CD4-positive, alpha-beta T cell treated with Interleukin-6 for 4 hours (primary cell): ENCODE results near the gene CHRNA9.
A peak's percentile ranks its signal among the peaks of the same experiment; 100 is the strongest.

Source experiments
- DNase-seq: peaks from one replicate; pipeline ENCODE4 v3.0.0-alpha.2; 2020; ENCODE audit warnings: mixed read lengths

CHRNA9 gene

DNA sequence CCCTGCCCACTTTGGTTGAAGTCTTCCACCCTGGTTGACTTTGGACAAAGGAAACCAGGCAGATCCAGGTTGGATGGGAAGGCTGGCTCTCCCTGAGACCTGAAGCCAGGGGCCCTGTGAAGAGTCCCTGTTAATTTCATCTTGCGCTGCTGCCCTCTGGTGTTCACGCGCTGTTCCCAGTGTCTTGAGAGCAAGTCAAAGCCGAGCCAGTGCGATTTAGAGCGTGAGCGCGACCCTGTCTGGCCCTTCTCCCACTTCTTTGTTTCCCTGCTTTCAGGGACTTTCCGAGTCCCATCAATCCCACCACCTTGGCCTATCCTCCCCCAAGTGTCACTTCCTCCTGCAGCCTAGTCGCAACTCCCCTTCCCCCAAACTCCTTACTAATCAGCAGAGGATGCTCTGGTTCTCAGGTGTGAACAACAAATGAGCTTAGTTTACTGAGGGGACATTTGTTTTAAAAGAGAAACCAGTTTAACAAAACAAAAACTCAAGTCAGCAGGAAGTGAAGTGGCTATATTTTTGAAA is 25.8 kb upstream of the CHRNA9 start:
- DNase-seq: peak; percentile 95

DNA sequence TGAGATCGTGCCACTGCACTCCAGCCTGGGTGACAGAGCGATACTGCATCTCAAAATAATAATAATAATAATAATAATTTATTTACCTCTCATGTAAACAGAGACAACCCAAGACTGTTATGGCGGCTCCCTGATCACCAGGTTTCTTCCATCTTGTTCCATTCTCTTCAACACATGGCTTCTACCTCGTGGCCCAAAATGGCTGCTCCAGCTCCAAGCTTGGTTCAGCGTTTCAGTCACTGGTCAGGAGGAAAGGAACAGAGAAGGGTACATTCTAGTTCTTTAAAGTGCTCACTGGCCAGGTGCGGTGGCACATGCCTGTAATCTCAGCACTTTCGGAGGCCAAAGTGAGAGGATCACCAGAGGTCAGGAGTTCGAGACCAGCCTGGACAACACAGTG is 24.9 kb upstream of the CHRNA9 start:
- DNase-seq: no peak

DNA sequence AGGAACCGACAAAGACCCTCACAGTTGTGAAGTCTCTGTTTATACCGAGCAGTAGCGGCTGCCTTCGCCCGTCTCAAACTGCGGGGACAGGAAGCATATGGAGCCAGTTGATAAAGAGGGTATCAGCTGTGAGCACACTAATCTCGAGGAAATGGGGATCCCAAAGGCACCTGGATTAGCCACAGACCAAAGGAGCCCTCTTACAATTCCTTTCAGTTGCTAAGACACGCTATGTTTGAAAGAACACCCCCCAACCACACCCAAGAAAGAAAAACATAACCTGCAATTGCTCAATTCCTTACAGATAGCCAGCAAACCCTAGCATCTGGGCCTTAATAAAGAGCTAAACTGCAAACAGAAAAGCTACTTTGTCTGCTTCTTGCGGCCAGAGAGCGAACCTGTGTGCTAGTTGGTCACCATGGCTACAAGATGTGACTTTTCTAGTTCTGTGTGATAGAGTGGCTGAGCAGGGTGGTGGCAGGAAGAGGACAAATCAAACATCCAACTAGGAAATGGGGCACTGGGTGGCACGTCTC is 23.3 kb upstream of the CHRNA9 start:
- DNase-seq: peak; percentile 34

DNA sequence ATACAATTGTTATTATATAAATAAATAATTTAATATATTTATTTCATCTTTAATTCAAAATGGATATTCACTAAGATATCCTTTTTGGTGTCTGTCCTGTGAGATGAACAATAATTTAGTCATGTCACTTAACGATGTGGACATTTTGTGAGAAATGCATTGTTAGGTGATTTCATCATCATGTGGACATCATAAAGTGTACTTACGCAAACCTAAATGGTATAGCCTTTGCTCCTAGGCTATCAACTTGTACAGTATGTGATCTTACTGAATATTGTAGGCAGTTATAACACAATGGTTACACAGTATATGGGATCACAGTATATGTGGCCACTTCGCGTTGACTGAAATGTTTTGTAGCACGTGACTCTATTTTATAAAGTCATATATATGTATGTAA is 20.2 kb upstream of the CHRNA9 start:
- DNase-seq: no peak

DNA sequence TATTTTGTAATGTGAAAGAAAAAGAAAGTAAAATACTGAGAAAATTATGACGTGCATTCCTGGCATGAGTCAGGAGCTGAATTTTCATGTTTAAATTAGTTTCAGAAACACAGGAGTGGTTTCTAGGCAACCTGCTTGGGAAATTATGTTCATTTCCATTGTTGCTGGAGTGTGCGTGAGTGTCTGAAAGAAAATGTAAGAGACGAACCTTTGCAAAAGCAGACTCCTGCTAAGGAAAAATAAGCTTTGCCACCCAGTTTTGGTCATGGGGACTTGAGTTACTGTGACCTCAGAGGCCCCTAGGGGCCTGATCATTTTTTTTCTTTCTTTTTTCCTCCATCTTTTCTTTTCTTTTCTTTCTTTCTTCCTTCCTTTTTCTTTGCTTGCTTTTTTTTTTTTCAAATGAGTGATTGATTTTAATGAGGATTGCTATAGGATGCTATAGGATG is 18.8 kb upstream of the CHRNA9 start:
- peak; percentile 45 for DNase-seq

DNA sequence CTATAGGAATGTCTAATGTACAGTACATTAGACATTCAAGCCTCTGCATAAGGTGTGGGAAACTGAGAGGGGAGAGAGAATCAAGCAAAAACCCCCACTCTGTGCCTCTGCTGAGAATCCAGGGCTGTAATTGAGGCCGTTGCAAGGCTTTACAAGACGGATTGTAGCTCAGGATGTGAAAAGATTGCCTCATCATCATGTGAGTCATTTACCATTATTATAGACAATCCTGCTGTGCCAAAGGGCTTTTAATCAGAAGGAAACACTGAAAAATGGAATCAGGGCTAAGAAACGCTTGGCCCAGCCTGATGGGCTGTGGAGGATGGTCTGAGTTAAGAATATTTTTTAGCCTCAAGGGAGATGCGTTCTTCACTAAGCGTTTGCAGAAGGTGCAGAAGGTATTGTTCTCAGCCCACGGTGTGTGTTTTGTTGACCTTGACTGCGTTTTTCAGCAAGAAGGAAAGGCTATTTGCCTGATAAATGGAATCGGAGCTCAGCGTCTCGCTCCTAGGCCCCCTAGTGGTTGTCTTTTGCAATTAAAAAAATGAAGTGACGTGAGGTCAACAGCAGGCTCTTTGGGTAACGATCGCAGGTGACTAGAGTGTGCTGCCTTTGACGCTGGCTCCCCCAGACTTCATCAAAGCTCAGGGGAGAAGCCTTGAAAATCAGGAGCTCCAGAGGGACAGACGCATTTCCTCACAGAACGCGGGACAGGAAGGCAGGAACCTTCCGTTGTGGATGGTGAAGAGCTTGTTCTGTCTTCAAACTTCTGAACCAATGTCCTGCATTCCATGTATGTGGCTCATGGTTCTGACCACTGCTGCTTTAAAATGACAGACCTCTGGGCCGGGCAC is 18.1 kb upstream of the CHRNA9 start:
- DNase-seq: peak; percentile 68

DNA sequence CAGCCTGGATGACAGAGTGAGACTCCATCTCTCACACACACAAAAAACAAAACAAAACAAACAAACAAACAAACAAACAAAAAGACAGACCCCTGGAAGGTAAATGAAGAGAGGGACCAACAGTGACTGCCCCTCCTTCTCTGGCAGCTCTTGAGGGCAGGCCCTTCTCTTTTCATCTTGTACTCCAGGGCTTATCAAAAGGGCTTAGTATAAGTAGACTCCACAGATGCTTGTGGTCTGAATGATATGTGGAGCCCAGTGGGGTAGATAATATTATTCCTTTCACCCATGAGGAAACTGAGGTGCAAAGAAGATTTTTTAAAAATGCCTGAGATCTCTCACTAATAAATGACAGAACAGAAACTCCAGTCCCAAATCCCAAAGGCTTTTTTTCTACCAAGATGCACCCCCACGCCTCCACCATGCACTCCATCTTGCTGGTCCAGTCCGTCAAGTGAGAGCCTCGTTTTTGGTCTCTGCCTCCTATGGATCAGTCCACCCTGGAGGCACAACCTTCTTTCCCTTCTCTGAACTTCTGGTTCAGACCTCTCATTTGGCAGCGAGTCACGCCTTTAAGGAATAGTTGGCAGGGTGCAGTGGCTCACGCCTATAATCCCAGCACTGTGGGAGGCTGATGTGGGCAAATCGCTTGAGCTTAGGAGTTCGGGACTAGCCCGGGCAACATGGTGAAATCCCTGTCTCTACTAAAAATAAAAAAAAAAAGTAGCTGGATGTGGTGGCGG is 17.0 kb upstream of the CHRNA9 start:
- no peak for DNase-seq

DNA sequence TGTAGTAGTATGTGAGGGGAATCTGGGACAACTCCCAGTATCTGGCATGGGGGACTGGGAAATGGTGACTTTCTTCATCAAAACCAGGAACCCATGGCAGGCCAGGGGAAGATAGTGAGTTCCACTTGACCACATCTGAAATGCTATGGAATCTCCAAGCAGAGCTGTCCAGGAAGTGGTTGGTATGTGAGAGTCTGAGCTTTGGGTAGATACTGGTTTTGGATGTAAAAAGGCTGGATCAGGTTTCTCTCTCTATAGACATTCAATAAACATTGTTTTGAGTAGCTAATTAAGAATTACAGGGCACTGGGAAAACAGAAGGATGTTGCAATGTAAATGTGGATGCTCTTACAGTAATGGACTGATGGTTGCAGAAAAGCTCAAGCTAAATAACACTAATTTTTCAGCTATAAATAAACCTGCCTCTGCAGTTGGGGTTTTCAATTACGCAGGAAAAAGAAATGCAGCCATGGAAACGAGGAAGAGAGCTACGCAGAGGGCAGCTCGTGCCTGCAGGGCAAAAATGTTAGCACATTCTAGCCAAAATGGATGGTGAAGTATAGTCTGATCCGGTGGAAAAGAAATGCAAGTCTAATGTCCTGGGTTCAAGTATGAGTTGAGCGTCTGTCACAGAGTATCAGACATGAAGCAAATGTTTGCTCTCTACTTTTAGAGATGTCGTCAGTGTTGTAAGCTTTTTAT is 13.4 kb upstream of the CHRNA9 start:
- DNase-seq: no peak

DNA sequence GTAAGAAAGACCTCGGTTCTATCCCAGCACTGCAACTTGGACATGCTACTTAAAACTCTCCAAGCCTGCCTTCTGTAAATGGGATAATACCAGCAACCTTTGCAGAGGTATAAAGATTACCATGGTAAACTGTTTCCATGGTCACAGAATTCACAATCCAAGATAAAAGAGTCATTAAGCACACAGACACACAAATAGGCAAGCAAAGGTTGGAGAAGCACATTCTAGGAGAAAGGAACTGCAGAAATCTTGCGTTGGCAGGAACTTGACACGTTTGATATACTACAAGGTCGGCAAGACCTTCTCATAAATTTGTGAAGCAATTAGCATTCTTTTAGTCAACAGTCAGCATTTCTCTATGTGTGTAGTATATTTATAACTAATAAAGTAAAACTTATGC is 12.3 kb upstream of the CHRNA9 start:
- DNase-seq: no peak

DNA sequence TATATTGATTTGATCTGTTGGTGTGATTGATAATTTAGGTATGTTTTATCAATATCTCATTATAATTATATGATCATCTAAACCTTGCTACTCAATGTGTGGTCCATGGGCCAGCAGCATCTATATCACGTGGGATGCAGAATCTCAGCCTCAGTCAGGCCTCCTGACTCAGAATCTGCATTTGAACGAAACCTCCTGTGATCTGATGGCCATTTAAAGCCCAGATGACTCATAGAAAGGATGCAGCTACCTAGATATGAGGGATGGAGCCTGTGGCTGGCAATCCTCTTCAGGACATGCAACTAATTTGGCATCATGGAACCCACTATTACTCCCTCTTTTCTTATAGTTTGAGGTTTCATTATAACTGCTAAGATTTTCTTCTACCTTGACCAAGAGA is 11.3 kb upstream of the CHRNA9 start:
- DNase-seq: no peak

DNA sequence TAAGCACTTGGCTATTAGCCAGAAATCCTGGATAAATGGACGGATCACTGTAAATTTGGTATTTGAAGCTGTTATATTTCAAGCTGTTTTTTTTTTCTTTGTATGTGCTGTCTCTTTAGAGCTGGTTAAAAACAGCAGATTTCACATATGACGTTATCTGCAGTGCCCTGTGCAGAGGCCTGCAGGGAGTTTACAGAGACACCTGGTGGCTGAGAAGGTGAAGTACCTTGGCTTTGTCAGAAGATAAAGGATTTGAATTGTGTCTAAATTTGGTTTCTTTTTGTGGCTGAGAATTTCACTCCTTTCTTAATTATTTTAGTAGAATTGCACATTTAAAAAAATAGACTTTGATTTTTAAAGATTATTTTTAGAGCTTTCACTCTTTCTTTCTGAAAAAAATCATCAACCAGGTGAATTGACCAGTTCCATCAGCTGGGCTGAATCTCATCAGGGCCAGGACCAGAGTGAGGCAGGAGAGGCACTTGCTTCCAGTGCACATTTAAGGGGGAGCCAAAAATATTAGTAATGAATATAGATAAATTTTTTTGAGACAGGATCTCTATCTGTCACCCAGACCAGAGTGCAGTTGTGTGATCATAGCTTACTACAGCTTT is 9.6 kb upstream of the CHRNA9 start:
- peak; percentile 73 for DNase-seq

DNA sequence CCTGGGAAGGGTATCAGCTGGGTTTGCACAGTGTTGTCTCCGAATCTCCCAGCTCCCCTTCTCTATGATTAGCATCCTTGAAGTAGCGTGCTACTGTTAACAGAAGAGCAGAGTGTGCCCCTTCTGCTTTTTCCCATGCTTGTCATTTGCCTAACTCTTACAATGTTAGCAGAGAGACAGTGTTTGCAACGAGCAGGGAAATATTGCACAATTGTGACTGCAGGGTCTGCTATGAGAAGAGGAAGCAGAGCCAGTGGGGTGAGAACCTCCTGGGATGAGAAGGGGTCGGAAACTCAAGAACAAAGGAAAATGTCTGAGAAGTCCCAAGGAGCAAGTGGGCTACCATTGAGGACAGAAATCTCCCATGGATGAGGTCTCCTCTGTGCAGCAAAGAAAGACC is 7.8 kb upstream of the CHRNA9 start:
- no peak for DNase-seq

DNA sequence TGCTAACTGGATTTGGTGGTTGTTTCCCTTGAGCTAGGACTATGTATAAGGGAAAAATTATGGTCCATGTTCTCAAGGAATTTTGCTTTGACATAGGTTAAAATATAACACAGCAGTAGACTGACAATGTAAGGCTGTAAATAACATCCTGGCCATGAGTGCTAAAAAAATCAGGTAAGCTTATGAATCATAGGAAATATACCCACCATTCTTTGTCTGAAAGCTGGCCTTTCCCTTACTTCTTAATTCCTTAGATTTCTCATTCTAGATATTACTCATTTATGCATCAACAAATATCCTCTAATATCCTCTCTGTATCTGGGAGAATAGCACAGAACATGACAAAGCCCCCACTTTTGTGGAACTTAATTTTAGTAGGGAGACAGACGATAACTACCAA is 6.8 kb upstream of the CHRNA9 start:
- DNase-seq: no peak

DNA sequence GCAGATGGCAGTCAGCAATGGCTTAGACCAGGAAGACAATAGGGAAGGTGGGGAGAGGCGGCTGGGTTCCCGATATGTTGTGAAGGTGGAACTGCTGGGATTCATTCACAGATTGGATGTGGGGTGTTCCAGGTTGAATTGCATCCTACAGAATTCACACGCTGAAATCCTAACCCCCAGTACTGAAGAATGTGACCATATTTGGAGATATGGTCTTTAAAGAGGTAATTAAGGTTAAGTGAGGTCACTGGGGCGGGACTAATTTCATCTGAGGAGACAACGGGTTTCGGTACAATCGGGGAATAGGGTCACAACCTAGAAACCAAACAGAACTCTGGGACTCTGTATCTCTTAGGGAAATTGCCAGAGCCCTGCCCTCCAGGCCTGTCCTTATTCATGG is 5.3 kb upstream of the CHRNA9 start:
- DNase-seq: no peak

DNA sequence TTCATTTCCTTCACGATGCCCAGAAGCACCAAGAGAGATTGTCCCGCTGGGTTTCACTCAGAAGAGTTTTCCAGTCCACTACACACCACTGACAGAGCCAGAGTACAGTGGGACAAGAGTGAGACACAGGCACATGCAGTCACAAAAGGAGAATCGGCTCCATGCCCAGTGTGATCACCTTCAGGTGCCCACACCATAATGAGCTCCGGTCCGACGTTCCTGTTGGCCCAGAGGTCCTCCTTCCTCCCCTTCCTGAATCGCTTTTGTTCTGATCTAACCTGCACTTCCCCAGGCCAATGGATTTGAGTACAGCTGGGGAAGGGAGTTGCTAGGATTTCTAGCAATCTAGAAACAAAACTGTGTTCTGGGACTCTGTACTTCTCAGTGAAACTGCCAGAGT is 4.6 kb upstream of the CHRNA9 start:
- DNase-seq: no peak

DNA sequence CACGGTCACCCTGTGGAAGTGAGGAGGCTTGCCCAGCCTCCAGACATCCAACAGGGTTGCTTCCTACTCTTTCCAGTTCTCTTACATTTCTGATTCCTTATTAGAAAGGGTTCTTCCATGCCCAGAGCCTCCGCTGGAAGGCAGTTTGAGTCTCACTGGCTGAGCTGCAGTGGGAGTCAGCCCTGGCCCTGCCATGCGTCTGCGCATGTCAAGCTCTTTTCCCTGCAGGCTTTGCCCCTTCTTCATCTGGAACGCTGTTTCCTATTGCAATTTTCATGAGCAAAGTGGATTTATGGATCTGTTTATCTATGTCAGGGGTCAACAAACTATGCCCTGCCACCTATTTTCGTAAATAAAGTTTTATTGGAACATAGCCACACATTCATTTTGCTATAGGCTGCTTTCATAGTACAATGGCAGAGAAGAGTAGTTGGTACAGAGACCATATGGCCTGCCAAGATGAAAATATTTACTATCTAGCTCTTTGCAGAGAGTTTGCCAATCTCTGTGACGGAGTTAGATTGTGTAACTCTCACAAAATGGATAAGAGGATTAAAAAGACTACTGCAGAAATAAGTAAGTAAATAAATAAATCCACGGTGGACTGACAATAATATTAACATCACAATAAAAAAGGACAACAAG is 3.9 kb upstream of the CHRNA9 start:
- DNase-seq: no peak

DNA sequence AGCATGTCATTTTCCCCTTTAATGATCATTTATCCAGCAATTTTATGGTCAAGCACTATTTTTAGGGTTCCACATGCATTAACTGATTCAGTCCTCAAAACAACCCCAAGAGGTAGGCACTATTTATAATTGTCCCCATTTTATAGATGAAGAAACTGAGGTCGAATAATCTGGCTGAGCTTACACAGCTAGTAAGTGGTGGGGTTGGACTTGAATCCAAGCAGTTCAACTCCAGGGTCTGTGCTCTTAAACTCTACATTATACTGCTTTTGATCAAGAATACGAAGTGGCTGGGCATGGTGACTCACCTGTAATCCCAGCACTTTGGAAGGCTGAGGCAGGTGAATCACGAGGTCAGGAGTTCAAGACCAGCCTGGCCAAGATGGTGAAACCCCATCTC is 3.2 kb upstream of the CHRNA9 start:
- no peak for DNase-seq

DNA sequence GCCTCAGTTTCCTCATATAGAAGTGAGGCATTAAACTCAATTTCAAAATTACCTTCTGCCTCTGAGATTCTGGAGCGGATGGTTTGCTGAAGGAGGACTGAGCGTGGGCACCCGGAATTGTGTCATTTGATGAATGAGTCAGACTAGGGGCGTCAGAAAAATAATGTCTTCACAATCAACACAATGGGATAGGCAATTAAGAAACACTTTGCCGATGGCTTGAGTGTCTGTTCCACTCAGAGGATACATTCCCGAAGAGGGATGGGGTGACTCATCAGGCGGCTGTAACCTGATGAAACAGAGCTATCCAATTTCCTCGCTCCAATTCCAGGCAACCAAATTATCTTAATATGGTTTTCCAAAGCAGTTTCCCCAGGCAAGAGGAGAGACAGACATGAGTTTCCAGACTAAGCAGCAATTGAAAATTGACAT is 1.2 kb upstream of the CHRNA9 start:
- DNase-seq: no peak

DNA sequence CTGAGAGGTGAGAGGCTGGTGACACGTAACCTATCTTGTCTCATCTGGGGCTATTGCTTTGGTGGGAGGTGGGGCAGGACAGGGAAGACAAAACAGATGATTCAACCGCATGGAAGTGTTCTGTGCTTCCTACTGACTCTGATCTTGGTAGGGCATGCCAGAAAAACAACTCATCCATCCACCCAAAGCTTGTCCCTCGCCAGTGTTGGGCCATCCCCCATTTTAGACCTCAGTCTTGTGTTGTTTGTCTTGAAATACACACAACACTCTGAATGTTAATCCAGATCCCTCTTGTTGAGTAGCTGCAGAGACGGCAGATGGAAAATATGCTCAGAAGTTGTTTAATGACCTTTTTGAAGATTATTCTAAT is 377 bp downstream of the CHRNA9 start:
- no peak for DNase-seq

DNA sequence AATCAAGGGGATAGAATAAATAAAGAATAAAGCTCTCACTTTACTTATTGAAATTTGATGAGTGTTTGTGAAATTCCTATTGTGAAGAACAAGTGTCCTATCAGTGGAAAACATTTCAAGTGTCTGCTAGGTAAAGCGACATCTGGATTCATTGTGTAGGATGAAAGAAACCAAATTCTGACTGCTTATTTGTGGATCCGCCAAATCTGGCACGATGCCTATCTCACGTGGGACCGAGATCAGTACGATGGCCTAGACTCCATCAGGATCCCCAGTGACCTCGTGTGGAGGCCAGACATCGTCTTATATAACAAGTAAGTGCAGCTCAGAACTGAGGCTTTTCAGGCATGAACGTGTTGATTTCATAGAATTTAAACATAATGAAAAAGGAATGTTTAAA is 1.9 kb downstream of the CHRNA9 start:
- no peak for DNase-seq

DNA sequence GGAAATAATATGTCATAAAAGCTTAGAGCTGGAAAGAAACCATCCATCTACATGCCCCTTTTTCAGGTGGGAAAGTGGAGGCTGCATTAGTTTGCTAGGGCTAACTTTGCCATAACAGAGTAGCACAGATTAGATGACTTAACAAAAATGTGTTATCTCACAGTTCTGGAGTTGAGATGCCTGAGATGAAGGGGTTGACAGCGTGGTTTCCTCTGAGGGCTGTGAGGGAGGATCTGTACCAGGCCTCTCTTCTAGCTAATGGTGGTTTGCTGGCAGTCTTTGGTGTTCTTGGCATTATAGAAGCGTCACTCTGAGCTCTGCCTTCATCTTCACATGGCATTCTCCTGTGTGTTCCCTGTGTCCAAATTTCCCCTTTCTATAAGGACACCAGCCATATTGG is 2.4 kb downstream of the CHRNA9 start:
- no peak for DNase-seq

DNA sequence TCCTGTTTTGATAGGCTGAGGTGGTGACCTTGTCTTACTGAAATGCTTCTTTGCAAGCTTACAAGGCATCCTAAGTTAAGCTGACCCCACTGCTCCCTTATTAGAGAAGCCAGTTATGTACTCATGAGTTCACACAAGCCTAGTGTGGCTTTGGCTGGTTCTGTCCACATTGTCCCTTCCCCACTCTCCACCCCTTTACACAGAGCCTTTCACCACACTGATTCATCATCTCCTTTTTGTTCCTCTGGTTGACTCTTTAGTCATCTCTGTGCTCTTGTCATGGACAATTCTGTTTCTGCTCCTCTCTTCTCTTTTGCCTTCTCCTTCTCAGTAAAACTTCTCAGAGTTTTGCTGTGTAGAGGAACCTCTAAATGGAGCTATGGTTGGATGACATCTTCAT is 4.9 kb downstream of the CHRNA9 start:
- no peak for DNase-seq
